Peyer's patch (tissue), 4 donors: Measurements from ENCODE around the gene JAM3. TPM values are rescaled to one million over a fixed set of nuclear protein-coding genes. Genes with fewer than 3 reads are reported as not detected.

Experiments
- DNase-seq, 3 donors: peaks; one replicate each; pipeline ENCODE4 v3.0.0-alpha.2; 2017 to 2019
- H3K27ac ChIP-seq, 4 donors: fragments of 200-600 bp; sonication (generic); one replicate each; pipeline ENCODE4 v1.5.1; 2016 to 2019
- H3K27me3 ChIP-seq, 2 donors: fragments of 200-600 bp; sonication (generic); one replicate each; pipeline ENCODE4 v1.5.1; 2019
- H3K36me3 ChIP-seq, 3 donors: fragments of 200-600 bp; sonication (generic); one replicate each; pipeline ENCODE4 v1.5.1; 2016 to 2019
- H3K4me1 ChIP-seq, 4 donors: fragments of 200-600 bp; sonication (generic); one replicate each; pipeline ENCODE4 v1.5.1; 2016 to 2019
- H3K4me3 ChIP-seq, 4 donors: fragments of 200-600 bp; sonication (generic); 1 replicate in 3 of 4; 2 replicates in 1 of 4; pipeline ENCODE4 v1.5.1; 2016 to 2019; ENCODE audit warnings: mild to moderate bottlenecking in 1 of 4
- H3K9me3 ChIP-seq, 4 donors: fragments of 200-600 bp; sonication (generic); one replicate each; pipeline ENCODE4 v1.5.1; 2016 to 2019; ENCODE audit warnings: mild to moderate bottlenecking in 1 of 4
- POLR2A ChIP-seq, 2 donors: fragments of 450-650 bp; IDR thresholded peaks; one replicate each; pipeline ENCODE4 v1.5.1; 2017; ENCODE audit warnings: antibody characterized with exemption in 2 of 2, mild to moderate bottlenecking in 2 of 2, moderate library complexity in 2 of 2
- total RNA-seq, 4 donors: library from RNA; depleted of rRNA; stranded (reverse); fragments of >200 nt; gene quantifications; one replicate each; pipeline ENCODE4 v1.1.0, GENCODE V29; 2016
- TF ChIP-seq, protein P1 (sequence below), 6 experiments: fragments of 450-650 bp in 4 of 6; fragments of 200-600 bp in 2 of 6; sonication (generic) in 1 of 6; IDR thresholded peaks; one replicate each; pipeline ENCODE4 v1.5.1; 2017 to 2019; ENCODE audit warnings: antibody characterized with exemption in 6 of 6, mild to moderate bottlenecking in 3 of 6, moderate library complexity in 1 of 6

Gene JAM3
- total RNA-seq, 4 donors from 2014 or later, result 4.6 to 14.0 (median 8.5) TPM

DNA sequence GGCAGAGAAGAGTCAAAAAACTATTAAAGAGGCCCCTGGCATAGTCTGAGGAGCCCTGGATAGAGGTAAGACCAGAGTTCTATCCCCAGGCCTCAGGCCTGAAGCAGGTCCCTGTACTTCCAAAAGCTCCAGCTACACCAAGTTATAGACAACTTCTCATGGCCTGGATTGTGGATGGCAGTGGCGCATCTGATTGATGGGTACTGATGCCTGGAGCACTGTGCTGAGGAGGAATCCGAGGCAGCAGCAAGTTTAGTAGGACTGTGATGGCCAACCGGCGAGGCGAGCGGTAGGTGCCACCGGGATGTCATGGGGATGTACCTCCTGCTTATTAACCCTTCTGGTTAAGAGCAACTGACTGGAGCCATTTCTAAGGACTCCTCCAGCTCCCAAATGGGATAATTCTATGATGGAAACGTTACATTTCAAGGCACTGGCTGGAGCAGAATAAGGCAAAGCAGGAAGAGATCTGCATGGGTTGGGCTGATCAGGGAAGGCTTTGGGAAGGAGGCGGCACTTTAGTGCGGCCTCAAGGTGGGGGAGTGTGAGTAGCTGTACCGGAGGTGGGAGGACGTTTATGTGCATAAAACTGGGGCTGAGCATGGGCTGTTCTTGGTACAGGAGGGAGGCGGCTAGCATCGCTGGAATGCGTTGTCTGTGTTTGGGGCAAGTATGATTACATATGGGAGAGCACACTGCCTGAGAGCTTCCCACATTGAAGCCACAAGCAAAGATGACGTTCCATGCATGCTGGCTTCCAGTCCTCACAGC, 24.2 kb upstream of the JAM3 start:
- TF ChIP-seq, protein P1, sequence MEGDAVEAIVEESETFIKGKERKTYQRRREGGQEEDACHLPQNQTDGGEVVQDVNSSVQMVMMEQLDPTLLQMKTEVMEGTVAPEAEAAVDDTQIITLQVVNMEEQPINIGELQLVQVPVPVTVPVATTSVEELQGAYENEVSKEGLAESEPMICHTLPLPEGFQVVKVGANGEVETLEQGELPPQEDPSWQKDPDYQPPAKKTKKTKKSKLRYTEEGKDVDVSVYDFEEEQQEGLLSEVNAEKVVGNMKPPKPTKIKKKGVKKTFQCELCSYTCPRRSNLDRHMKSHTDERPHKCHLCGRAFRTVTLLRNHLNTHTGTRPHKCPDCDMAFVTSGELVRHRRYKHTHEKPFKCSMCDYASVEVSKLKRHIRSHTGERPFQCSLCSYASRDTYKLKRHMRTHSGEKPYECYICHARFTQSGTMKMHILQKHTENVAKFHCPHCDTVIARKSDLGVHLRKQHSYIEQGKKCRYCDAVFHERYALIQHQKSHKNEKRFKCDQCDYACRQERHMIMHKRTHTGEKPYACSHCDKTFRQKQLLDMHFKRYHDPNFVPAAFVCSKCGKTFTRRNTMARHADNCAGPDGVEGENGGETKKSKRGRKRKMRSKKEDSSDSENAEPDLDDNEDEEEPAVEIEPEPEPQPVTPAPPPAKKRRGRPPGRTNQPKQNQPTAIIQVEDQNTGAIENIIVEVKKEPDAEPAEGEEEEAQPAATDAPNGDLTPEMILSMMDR (IDR thresholded peaks at IDR 0.05), result no peak
- TF ChIP-seq POLR2A (IDR thresholded peaks at IDR 0.05), result no peak
- Histone ChIP-seq H3K36me3 (no peaks in the 10 kb centered on the region), H3K27ac (peak overlapping the region in 1 of 4 donors; percentile 39), H3K4me1 (peaks cover 0 to 5% (median 0%) of the 10 kb centered on the region in 4 donors), H3K4me3 (no peak overlapping the region), H3K27me3 (no peaks in the 10 kb centered on the region), H3K9me3 (no peaks in the 10 kb centered on the region)
- peak in 1 of 3 donors; percentile 26 for DNase-seq

GRCh38 chr11:134045799-134046635, 22.9 kb upstream of the JAM3 start:
- H3K9me3 ChIP-seq, result no peaks in the 10 kb centered on the region
- DNase-seq, result no peak
- no peak overlapping the region for H3K4me3 ChIP-seq
- no peaks in the 10 kb centered on the region for H3K27me3 ChIP-seq
- H3K4me1 ChIP-seq, result peaks cover 0 to 12% (median 2%) of the 10 kb centered on the region in 4 donors
- TF ChIP-seq POLR2A (IDR thresholded peaks at IDR 0.05), result no peak
- TF ChIP-seq, protein P1 (IDR thresholded peaks at IDR 0.05), result peak in 2 of 6 experiments; percentile 17 to 33
- H3K27ac ChIP-seq, result peak overlapping the region in 1 of 4 donors; percentile 68
- H3K36me3 ChIP-seq, result no peaks in the 10 kb centered on the region

DNA sequence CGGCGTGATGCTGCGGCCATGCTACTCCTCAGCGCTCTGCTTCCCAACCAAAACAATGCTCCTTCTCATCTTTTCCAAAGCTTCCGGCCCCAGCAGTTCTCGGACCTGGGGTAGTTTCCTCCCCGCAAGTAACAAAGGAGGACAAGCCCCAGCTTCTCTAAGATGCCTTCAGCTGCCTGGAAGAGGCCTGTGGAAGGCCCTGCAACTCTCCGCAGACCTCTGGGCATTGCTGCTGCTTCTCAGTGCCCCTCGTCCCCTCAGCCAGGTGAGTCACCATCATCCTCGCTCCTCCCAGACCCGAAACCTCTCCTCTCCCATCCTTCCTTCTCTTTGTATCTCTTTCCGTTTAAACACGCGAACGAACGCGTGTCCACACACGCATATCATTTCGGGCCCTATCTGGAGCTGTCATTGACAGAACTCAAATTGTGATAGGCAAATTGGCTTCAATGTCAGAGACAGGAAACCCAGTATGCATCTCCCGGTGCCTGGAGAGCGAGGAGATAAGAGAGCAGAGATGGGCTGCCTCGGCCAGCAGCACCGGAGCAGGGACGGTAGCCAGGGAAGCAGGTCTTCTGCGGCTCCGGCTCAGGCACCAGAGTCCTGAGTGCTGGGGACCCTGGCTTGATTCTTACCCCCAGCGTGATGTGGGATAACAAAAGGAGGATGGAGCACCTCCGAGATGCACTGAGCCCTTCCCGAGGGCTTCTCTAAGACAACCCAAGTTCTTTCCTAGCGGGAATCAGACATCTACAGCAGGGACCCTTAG, 22.0 kb upstream of the JAM3 start:
- DNase-seq, result no peak
- Histone ChIP-seq H3K4me3 (peak overlapping the region in 1 of 4 donors; percentile 5), H3K9me3 (no peaks in the 10 kb centered on the region), H3K27ac (peak overlapping the region in 2 of 4 donors; percentile 4 to 68), H3K27me3 (no peaks in the 10 kb centered on the region), H3K4me1 (peaks cover 0 to 12% (median 2%) of the 10 kb centered on the region in 4 donors), H3K36me3 (no peaks in the 10 kb centered on the region)
- TF ChIP-seq POLR2A (IDR thresholded peaks at IDR 0.05), result no peak
- TF ChIP-seq, protein P1 (IDR thresholded peaks at IDR 0.05), result no peak

DNA sequence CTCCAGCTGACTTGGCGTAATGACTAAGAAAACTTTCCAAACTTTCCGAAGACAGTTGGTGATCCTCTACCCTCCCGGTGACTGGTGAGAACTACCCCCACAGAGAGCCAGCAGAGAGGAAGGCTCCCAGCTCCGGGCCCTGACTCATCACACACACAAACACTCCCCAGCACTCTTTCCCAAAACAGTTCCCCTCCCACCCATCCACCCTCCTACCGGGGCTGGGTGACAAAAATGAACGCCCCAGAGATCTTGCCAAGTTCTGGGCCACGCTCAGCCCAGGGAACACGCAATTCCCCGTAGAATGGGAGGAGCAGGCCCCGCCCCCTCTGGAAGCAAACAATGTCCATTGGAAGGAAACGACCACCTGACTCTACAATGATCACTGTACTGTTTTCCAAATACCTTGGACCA, 21.3 kb upstream of the JAM3 start:
- Histone ChIP-seq H3K27me3 (no peaks in the 10 kb centered on the region), H3K4me3 (no peak overlapping the region), H3K9me3 (no peaks in the 10 kb centered on the region), H3K36me3 (no peaks in the 10 kb centered on the region), H3K27ac (peak overlapping the region in 2 of 4 donors; percentile 4 to 68), H3K4me1 (peaks cover 0 to 12% (median 2%) of the 10 kb centered on the region in 4 donors)
- DNase-seq, result peak in 1 of 3 donors; percentile 70
- TF ChIP-seq POLR2A (IDR thresholded peaks at IDR 0.05), result no peak
- TF ChIP-seq, protein P1 (IDR thresholded peaks at IDR 0.05), result no peak

GRCh38 chr11:134048028-134048427, 20.8 kb upstream of the JAM3 start:
- Histone ChIP-seq H3K36me3 (no peaks in the 10 kb centered on the region), H3K9me3 (no peaks in the 10 kb centered on the region), H3K27ac (peak overlapping the region in 1 of 4 donors; percentile 68), H3K4me1 (peaks cover 0 to 12% (median 2%) of the 10 kb centered on the region in 4 donors), H3K4me3 (no peak overlapping the region), H3K27me3 (no peaks in the 10 kb centered on the region)
- no peak for DNase-seq
- TF ChIP-seq, protein P1 (IDR thresholded peaks at IDR 0.05), result no peak
- TF ChIP-seq POLR2A (IDR thresholded peaks at IDR 0.05), result no peak
